Left forelimb (tissue), 1 donor: ENCODE measurements around the gene ZNF521.

ENCODE experiments used
- DNase-seq: peaks from one replicate; pipeline ENCODE4 v3.0.0-alpha.2; 2018; ENCODE audit warnings: low spot score

The ZNF521 gene

DNA sequence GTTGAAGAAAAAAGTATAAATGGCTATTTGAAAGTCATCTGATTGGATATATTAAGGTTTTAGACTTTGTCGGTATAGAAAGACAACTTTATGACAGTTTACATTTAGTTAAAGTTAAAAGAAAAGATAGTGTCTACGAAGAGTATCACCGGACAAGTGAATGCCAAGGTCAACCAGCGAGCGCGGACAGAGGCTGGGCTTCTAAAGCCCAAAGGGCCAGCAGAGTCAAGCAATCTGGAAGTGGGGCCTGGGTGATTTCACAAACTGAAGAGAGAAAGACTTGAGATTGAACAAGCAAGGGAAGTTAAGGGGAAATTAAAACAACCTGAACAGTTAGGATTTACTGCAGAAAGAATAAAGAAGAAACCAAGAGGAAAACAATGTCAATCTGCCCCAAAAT, 16.3 kb downstream of the ZNF521 start:
- DNase-seq, result no peak

DNA sequence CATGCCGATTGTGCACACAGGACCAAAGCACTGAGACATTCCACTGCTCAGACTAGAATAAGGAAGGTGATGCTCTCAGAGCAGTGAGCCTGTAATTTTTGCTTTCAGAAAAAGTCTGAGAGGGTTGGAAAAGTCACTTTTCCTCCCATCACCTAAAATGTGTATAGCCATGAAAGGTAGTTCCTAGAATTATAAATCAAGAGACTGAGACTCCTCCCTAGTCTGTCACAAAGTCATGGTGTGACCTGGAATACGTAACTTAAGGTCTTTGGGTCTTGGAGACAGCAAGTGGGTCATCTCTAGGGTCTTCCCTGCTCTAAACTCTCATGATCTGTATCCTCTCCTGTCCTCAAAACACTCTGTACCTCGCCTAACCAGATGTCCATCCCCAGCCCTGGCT, 16.9 kb downstream of the ZNF521 start:
- DNase-seq, result no peak

DNA sequence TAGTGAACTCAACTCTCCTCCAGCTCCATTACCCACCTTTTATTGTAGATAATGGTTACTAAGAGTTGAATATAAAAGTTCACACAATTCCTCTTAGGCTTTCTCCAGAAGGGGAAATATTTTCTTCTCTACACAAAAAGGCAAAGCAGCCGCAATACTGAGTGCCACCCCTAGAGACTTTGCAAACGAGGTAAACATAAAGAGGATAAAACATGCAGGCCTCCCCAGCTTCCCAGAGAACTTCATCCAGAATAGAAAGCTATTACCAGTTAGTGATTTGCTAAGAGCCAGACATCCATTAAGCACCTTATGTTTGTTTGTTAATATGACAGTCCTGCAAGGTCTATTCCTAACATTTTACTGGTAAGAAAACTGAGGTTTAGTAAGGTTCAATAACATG, 17.4 kb downstream of the ZNF521 start:
- no peak for DNase-seq

DNA sequence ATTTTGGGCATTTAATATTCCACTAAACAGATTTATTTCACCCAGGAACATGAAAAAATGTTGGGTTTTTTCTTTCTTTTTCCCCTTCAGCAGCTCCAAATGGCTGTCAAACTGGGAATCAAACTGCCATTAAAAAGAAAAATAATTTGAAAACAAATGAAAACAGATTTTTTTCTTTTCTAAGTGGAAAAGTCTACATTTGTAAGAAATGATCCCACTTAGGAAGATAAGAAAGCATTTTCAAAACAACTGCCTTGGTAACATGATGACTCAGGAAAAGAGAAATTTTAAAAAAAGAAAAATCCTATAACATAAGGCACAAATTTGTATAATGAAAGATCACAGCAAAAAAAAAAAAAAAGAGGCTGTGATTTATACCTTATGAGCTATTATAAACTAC, 20.0 kb downstream of the ZNF521 start:
- DNase-seq, result no peak

DNA sequence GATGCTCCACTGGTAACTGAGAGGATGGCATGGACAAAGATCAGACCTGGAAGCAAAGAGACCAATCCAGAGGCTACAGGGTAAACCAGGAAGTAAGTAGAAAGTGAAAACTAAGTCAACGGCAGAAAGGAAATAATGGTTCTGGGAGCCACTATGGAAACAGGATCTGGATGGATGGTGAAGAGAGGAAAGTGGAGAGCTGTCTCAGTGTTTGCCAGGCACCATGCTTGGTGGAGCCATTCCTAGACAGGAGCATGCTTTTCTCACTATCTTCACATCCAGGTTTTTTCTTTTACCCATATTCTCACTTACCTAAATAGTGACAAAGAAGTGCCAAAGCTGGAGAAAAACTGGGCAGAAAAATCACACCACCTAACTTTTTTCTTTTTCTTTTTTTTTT, 22.2 kb downstream of the ZNF521 start:
- DNase-seq, result no peak

DNA sequence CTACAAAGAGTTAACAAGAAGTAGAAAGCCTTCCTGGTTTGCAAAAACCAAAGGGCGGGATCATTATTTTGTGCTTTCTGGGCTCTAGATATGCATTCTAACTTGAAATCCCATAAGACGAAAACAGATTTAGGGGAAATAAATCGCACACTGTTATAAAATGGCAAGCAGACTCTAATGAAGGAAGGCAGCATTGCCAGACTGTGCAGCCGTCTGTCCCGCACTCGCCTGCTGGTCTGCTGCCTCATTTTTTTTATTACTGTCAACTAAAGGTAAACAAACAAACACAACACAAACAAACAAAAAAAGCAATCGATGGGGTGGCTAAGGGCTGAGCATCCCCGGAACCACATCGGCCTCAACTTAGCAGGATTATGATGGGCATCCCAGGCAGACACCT, 24.4 kb downstream of the ZNF521 start:
- DNase-seq, result no peak

DNA sequence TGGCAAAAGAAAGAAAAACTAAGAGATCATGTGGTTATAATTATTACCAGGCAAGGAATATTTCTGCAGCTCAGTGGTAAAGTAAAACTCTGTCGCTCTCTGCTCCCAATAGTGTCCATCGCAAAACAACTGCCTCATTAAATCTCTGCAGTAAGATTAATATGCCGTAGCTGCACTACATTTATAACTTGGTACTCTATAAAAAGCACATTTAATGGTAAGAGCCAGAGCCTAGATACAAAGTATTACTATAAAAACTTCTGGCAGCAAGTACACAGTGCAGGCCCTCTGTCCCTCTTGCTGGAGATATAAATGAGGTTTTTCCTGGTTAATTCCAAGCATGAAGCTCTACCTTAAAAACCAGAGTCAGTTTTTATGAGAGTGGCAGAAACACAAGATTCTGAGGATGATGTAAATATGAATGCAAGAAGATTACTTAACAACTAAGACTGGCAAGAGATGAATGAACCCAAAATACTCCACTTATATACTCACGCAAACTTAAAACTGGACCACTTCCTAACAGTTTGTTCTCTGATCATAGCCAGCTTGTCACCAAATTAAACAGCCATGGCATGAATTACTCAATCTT, 25.5 kb downstream of the ZNF521 start:
- DNase-seq, result no peak

DNA sequence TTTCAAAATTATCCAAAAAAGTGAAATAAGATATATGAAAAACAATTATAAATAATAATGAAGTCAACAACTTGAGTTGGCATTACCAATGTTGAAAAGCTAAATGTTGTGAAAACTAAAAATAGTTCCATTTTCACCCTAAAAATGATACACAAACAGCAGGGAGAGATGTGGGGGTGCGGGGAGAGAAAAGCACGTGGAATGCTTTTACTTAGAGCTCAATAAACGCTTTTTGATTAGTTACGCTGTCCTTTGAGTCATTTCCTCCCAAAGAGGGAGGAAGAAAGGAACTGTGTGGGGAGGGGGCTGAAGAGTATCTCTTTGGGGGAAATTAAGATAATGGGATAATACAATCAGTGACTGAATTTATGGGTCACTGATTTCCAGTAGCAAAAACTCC, 29.2 kb downstream of the ZNF521 start:
- no peak for DNase-seq

DNA sequence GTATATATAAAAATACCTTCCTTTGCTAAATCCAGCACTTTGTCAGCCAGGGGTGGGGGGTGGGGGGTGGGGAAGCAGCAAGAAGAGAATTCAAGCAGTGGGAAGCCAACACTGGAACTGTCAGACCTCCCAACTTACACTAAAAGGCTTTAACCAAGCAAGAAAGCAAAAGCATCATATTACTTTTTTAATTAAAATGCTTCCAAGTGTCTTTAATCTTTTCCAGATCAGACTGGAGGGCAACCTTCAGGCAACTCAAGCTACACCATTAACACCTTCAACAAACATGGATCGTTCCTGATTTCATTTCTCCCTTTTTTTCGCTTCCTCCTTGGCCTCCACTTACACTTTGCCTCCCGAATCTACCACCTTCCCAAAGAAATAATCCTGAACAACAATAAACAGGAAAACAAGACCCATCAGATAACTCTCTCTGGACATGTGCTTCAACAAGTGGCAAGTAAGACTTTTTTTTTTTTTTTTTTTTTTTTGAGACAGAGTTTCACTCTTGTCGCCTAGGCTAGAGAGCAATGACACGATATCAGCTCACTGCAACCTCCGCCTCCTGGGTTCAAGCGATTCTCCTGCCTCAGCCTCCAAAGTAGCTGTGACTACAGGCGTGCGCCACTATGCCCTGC, 35.5 kb downstream of the ZNF521 start:
- DNase-seq, result no peak

DNA sequence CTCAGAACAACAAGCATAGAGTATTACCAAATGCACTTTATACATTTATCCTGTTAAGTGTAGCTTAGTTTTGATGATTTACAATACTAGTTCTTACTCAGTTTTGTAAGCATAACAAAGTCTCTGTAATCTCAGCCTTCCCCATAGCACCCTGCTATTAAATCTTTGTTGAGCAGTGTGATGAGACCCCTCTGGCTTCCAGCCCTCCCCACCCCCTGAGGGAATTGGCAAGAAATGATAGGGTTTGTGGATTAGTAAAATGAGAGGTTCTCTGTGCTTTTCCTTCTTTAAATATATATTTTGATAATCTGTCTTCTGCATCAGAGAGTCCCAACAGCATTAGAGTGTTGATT, 37.2 kb downstream of the ZNF521 start:
- no peak for DNase-seq

DNA sequence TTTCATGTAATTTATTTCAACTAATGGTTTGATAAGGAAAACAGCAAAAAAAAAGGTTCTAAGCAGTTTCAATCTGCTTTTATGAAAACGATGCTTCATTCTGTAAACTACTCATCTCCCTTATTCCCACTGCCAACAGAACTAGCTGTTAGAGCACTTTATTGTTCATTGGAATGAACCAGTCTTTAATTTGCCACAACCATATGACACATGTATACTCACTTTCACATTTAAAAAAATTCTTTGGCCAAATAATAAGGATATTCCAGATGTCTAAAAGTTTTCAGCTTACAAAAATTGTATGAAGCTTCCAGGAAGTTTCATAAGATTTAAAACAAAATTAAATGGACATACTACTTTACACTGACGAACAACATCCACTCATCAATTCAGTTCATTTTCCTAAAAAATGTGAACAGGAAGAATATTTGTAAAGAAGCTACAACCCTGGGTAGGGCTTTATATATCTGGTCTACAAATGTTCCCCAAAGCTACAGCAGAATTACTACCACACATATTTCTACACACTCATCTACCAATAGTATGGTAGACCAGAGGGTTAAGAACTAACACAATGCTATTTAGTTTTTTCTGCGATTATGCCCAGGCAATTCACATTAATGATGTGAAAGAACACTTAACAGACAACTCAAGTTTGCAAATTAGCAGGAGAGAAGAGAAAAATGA, 37.7 kb downstream of the ZNF521 start:
- no peak for DNase-seq

DNA sequence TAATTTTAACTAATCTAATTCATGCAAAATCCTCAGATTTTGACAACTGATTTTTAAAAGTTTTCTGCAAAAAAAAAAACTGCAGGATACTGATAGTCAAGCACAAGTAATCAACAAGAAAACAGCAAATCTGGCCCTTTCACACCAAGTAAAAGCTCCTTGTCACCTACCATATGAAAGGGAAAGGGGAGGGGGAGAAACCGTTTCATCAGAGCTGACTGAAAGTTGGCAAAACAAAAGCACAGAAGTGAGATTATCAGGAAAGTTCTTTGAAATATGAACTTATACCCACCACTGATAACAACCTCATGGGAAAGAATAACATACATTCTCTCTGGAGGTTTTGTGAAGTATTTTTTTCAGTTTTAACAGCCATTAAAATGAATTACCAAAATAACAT, 38.7 kb downstream of the ZNF521 start:
- DNase-seq, result no peak

DNA sequence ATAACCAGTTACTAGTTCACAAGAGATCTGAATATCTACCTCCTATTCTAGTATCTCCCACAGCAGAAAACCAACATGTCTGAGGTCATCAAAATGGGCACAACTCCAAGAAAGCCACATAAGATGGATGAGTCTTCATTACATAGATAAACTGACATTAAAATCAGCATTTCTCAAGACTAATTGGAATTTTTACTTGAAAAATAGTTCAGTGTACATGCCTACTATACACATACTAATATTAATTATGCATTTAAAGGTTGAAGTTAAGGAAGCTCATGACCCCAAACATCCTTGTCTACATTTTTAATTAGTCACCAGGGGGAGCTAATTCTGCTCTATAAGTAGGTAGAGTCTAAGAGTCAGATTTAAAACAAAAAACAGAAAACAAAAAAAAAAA, 41.9 kb downstream of the ZNF521 start:
- DNase-seq, result no peak

DNA sequence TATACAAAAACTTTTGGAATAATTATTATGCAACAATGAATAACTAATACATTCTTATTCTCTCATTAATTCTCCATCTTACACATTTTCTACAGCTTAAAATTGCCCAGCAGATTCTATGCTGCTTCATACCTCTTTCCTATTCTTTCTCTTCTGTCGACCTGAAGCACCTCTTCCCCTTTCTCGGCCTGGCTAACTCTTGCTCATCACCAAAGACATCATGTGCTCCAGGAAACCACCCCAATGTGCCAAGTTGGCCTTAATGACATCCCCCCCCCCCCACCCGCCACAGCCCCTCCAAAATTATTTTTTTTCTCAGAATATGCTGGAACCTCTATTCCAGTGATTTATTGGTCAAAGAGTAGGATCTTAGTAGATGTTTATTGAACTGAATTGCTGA, 43.6 kb downstream of the ZNF521 start:
- DNase-seq, result no peak

DNA sequence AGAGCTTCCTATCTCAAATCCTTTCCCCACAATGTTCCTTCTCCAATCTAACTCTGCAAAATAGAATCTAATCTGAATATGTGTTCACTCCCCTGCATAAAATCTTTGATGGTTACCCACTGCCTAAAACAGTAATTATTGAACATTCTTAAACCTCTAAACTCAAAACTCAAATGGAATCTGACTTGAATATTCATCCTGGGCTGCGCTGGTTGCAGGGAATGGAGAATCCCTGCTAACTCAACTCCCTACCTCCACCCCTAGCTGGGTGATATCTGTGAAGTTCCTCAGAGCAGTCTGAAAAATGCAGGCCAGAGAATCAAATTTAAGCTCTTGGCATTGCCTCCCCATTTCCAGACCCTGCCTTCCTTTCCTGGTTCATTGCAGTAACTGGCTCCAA, 44.8 kb downstream of the ZNF521 start:
- no peak for DNase-seq

DNA sequence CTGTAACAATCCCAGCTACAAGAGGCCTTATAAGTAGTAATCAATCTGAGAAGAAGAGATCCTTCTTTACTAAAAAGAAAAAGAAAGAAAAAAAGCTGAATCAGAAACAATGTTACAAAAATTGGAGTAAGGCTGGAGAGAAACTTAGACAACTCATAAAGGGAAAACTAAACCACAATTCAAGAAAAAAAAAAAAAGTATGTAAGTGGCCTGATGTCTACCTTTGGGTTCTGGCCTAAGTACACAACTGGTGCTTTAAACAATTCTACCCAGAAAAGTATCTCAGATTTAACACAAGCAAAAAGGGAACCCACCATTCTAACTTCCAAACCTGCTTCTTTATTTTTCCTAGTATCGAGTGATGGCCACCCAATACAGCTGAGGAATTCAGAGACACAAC, 45.3 kb downstream of the ZNF521 start:
- DNase-seq, result no peak

DNA sequence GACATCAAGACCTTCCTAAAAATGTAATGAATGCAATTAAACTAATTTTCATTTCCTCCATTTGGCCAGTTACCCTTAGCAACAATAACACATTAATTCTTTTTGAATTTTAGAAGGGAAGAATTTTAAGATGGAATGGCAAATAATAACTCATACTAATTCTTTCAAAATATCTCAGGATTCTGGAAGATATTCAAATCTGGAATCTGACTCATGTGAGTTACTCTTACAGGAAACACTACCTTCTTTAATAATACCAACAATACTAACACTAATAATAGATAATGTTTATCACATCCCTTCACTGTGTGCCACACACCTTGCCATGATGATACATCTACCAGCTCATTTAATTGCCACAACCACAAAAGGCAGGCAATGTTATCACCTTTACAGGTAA, 46.4 kb downstream of the ZNF521 start:
- no peak for DNase-seq

DNA sequence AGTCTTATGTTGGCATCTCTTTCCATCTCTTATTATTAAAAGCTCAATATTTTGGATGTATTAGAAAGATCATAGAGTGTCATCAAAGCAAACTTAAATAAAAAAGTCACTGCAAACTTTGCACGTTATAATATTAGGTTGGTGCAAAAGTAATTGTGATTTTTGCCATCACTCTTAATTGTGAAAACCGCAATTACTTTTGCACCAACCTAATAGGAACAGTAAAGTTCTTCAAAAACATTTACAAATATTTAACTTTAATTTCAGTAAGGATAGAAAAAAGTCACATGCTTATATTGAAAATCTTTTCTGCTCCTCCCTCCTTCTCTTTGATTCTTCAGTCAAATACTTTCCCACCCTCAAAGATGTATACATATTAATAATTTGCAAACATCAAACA, 51.5 kb downstream of the ZNF521 start:
- DNase-seq, result no peak

DNA sequence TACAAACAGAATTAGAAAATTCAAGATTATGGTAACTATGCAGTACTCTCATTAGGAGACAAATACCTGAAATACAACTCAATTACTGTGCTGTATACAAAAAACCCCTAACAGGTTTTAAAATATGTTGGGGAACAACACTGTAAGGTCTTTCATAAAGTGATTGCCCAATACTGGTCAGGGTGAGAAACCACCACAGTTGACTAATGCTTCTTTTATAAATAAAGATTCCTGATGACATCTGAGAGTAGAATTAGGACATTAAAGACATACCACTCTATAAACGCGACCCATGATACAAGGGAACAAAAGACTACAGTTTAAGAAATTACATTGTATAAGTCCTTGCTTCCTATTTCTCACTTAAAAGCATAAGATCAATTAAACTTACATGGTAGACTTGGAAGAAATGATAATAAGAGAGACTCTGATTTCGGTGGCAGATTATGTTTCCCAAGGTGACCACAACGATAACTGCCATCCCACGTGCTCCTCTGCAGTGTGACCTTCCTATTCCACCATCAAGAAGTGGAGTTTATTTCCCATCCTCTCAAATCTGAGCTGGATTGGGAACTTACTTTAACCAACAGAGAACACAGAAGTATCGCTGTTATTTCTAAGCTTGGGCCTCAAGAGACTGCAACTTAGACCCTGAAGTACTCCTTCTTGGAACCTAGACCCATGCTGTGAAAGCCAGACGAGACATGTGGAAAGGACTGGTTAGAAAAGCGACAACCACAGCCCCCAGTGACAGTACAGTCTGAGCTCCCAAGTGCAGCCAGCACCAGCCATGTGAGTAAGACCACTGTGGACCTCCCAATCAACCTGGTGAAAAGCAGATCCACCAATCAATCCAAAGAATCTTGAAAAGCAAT, 52.3 kb downstream of the ZNF521 start:
- no peak for DNase-seq

DNA sequence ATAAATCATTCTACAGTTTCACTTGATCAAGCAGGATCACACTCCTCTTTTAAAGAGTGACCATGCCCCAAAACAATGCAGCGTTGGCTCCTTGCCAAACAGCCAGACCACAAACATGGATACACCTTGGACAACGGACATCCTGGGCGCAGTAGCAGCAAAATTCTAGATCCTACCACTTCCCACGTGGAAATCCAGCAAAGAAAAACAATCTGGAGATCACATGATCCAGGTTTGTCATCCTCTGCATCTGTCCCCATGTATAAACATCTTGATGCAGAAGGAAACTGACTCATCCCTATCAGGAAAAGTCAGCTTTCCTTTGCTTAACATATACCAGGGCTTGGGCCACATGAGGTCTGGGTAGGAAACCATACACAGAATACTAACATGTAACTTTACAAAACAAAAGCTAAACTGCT, 53.1 kb downstream of the ZNF521 start:
- no peak for DNase-seq

DNA sequence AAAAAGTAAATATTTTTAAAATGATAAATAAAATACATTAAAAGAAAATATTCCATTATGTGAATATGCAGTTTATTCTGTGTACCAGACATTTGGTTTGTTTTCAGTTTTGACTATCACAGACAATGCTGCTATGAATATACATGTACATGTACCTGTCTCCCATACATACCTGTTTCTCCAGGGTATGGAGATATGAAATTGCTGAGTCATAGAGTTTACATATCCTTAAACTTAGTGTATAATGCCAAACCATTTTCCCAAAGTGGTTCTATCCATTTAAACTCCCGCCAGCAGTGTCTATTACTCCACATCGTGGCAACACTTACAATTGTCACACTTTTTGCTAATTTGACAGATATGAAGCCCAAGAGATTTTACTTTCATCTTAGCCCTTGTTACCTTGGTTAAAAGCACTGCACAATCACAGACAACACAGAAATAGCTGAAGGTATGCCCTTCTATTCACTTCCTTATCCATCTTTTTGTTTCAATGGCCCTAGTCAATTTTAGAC, 56.3 kb downstream of the ZNF521 start:
- no peak for DNase-seq

DNA sequence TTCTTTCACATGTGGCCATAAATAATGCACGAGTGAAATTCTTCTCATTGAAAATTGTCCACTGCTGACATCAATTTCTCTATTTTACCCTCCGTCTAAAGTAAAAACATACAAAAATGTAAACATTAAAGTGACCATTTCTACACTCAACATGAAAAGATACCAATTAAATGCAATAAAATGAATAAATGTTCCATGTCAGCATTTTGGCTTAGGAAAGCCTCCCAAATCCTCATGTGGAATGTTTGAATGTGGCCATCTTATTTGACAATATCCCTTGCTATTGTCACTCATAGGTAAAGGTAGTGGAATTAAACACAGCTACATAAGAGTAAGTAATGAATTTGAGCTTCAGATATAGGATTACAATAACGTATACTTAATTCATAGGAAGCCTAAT, 60.8 kb downstream of the ZNF521 start:
- DNase-seq, result no peak
